Stimulated activated naive CD4-positive, alpha-beta T cell (primary cell): Measurements from ENCODE around the gene MOCS1.

ENCODE experiments used
- DNase-seq, 6 experiments: peaks; one replicate each; lab custom pipeline; 2025; lab: John Stamatoyannopoulos, UW

The MOCS1 gene

DNA sequence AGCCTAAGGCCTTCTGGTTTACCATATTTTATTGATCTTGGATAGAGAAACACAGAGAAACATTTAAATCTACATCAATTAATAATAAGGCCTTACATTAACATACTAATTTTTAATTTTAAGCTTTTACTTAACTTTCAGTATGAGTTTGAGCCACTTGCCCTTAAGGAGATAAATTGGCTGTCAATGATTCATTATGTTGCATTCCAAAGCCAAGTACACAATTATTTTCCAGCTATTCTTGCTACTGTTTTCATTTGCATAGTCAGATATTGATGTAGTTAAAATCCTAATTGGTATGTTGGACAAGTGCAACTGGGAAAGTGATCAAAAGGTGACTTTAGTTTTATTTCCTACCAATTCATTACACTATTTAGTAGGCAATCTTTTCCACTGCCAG, 58.2 kb downstream of the MOCS1 start:
- no peak for DNase-seq

- DNase-seq: no peak
Observed at GRCh38 chr6:39873439-39873838, 60.8 kb downstream of the MOCS1 start.

DNA sequence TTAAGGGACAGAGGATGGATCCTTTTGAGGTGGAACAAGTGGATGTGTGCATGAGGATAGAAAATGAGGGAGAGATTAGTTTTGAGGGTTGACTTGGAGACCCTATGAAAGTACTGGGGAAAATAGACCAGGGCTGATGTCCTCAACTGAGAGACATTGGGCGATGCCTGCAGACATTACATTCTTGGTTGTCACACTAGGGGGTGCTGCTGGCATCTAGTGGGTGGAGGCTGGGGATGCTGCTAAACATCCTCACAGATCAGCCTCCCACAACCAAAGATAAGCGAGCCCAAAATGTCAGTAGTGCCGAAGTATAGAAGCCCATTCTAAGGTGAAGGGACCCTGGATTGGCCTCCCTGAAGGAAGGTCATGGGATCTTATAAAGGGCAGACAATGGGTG, 63.3 kb downstream of the MOCS1 start:
- DNase-seq: no peak

DNA sequence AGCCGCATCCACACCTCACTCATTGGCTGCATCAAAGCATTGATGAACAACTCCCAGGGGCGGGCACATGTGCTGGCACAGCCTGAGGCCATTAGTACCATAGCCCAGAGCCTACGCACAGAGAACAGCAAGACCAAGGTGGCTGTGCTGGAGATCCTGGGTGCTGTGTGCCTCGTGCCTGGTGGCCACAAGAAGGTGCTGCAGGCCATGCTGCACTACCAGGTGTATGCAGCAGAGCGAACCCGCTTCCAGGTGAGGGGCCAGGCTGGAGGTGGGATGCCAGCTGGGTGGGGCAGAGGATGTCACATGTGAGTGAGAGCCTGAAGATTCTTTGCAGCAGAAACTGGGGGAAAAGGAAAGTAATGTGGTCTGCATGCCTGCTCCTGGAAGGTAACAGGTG, 66.7 kb downstream of the MOCS1 start:
- no peak for DNase-seq

- peak in 5 of 6 experiments; percentile 7 to 42 (median 13) for DNase-seq
Observed at GRCh38 chr6:39865011-39865888, 69.0 kb downstream of the MOCS1 start.

GRCh38 chr6:39861663-39862062, 72.6 kb downstream of the MOCS1 start:
- no peak for DNase-seq

DNA sequence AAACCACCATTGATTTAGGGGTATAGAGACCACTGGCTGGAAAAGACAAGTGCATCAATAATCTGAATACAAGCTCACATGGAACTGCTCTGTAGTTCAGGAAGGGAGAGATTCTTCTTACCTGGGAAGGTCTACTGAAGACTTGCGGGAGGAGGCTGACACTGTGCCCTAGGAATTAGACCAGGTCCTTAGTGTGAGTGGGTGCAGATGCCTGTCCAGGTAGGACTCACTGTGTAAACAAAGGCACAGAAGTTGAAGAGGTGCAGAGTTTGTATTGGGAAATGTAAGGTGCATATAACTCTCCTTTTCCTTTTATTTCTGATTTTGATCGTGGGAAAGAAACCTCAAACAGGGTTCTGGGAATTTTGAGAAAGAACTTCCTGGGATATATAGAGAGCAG, 75.2 kb downstream of the MOCS1 start:
- no peak for DNase-seq

DNA sequence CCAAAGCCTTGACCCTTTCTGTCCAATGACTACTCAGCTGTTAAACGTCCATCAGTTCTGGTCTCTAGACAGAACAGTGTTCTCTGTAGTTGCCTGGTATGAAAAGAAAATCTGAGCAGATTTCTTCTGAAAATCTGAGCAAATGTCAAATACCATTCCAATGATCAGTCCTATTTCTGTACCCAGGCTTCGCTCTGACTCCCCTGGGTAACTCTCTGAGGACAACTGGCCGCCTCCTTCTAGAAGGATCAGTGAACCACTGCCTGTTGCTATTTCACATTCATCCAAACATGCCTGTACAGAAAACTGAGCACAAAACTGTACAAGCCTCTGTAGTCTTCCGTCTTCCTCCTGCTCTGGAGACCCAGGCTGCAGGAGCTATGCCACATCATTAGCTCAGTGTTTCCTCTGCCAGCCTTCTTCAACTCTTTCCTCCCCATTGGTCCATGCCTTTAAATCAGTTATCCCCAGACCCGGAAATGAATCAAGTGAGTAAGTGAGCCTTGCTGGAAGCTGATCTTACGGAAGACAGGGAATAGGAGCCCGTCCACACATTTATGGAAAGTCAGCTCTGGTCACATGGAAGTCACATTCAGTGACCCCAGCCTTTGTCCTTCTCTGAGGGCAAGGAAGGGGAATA, 78.8 kb downstream of the MOCS1 start:
- DNase-seq: no peak
